Astrocyte (in vitro differentiated cells and primary cell): ENCODE results near the gene LYZL6. TPM values are rescaled to one million over a fixed set of nuclear protein-coding genes. Genes with fewer than 3 reads are reported as not detected.

Source experiments
- DNase-seq: peaks from one replicate; pipeline ENCODE4 v3.0.0-alpha.2; 2010; ENCODE audit warnings: low read depth
- FAIRE-seq: peaks from 2 replicates; lab custom pipeline; 2011; peaks lifted over from hg19 to GRCh38; lab: Jason Lieb, UNC
- H2AFZ ChIP-seq: 2 replicates; pipeline ENCODE4 v1.6.0; 2012; ENCODE audit warnings: low read depth, low read length, inconsistent platforms
- H3K27ac ChIP-seq: 2 replicates; pipeline ENCODE4 v1.5.1; 2011; ENCODE audit warnings: low read depth, low read length, inconsistent platforms
- H3K27me3 ChIP-seq: 2 replicates; pipeline ENCODE4 v1.6.0; 2011; ENCODE audit warnings: low read length, inconsistent platforms; ENCODE audit not compliant: insufficient read depth
- H3K36me3 ChIP-seq: 2 replicates; pipeline ENCODE4 v1.5.1; 2011; ENCODE audit warnings: low read length, inconsistent platforms; ENCODE audit not compliant: insufficient read depth
- H3K4me1 ChIP-seq: 2 replicates; pipeline ENCODE4 v1.5.1; 2011; ENCODE audit warnings: low read length, inconsistent platforms; ENCODE audit not compliant: insufficient read depth
- H3K4me2 ChIP-seq: 2 replicates; pipeline ENCODE4 v1.6.0; 2012; ENCODE audit warnings: low read length, inconsistent platforms
- H3K4me3 ChIP-seq: 2 replicates; pipeline ENCODE4 v1.5.1; 2011; ENCODE audit warnings: low read depth, mild to moderate bottlenecking, low read length, inconsistent platforms; ENCODE audit not compliant: insufficient read depth
- H3K79me2 ChIP-seq: 2 replicates; pipeline ENCODE4 v1.6.0; 2012; ENCODE audit warnings: mild to moderate bottlenecking, low read length, inconsistent platforms; ENCODE audit not compliant: insufficient read depth
- H3K9ac ChIP-seq: 2 replicates; pipeline ENCODE4 v1.6.0; 2012; ENCODE audit warnings: mild to moderate bottlenecking, low read length, inconsistent platforms
- H3K9me3 ChIP-seq: 2 replicates; pipeline ENCODE4 v1.5.1; 2012; ENCODE audit warnings: low read depth, mild to moderate bottlenecking, low read length, inconsistent platforms; ENCODE audit not compliant: insufficient read depth
- H4K20me1 ChIP-seq: 2 replicates; pipeline ENCODE4 v1.6.0; 2012; ENCODE audit warnings: low read length, inconsistent platforms; ENCODE audit not compliant: insufficient read depth
- H3K27ac Mint-ChIP-seq: one replicate; pipeline ENCODE4 v1.8.0; 2021; ENCODE audit warnings: mild to moderate bottlenecking, mixed read lengths; ENCODE audit not compliant: unreplicated experiment
- H3K27me3 Mint-ChIP-seq: one replicate; pipeline ENCODE4 v1.8.0; 2021; ENCODE audit warnings: low read depth, mixed read lengths; ENCODE audit not compliant: unreplicated experiment
- H3K36me3 Mint-ChIP-seq: one replicate; pipeline ENCODE4 v1.8.0; 2021; ENCODE audit warnings: low read depth, mixed read lengths; ENCODE audit not compliant: unreplicated experiment
- H3K4me1 Mint-ChIP-seq: one replicate; pipeline ENCODE4 v1.8.0; 2021; ENCODE audit warnings: low read depth, mixed read lengths; ENCODE audit not compliant: unreplicated experiment
- H3K4me3 Mint-ChIP-seq: one replicate; pipeline ENCODE4 v1.8.0; 2021; ENCODE audit warnings: mild to moderate bottlenecking, moderate library complexity, mixed read lengths; ENCODE audit not compliant: unreplicated experiment
- H3K9me3 Mint-ChIP-seq: one replicate; pipeline ENCODE4 v1.8.0; 2021; ENCODE audit warnings: mild to moderate bottlenecking, mixed read lengths; ENCODE audit not compliant: unreplicated experiment
- CTCF ChIP-seq: IDR thresholded peaks from 2 replicates; pipeline ENCODE4 v1.5.1; 2011; ENCODE audit warnings: low read depth, mild to moderate bottlenecking, inconsistent platforms, low read length, moderate library complexity; ENCODE audit not compliant: insufficient read depth
- EZH2 ChIP-seq: IDR thresholded peaks from 2 replicates; pipeline ENCODE4 v1.6.1; 2012; ENCODE audit warnings: mild to moderate bottlenecking, low read length, inconsistent platforms; ENCODE audit not compliant: insufficient read depth
- total RNA-seq: library from RNA; stranded (reverse); gene quantifications from 2 replicates; pipeline ENCODE4 v1.2.1, GENCODE V29; 2021

Gene LYZL6
- total RNA-seq, 1 donor from 2014 or later, result not detected

- Histone ChIP-seq H3K9me3 (no peaks in the 10 kb centered on the region), H4K20me1 (no peaks in the 10 kb centered on the region), H3K36me3 (no peaks in the 10 kb centered on the region), H3K4me2 (no peak overlapping the region), H3K27me3 (no peaks in the 10 kb centered on the region), H3K9ac (no peak overlapping the region), H3K4me3 (no peak overlapping the region), H3K79me2 (no peaks in the 10 kb centered on the region), H2AFZ (no peak overlapping the region), H3K4me1 (peaks cover 5% of the 10 kb centered on the region), H3K27ac (no peak overlapping the region)
- Mint-ChIP-seq H3K4me1 (peaks cover 15% of the 10 kb centered on the region), H3K36me3 (no peaks in the 10 kb centered on the region), H3K27ac (peak overlapping the region; percentile 43), H3K4me3 (no peak overlapping the region), H3K9me3 (peaks cover 2% of the 10 kb centered on the region), H3K27me3 (no peaks in the 10 kb centered on the region)
- DNase-seq (no peak), FAIRE-seq (no peak)
- TF ChIP-seq CTCF (no peak), EZH2 (no peak)
Observed at GRCh38 chr17:35889241-35889640, 54.3 kb downstream of the LYZL6 start.

Other genes starting within 250 kb of the LYZL6 start
- gene RASL10B, start 212.1 kb downstream of the LYZL6 start, total RNA-seq, result 19.1 and 21.7 TPM in 2 replicates
- gene GAS2L2, start 190.5 kb downstream of the LYZL6 start, total RNA-seq, result 0.07 TPM in 1 of 2 replicates, not detected in the other
- gene C17orf50, start 182.8 kb downstream of the LYZL6 start, total RNA-seq, result not detected in 2 replicates
- gene MMP28, start 148.1 kb downstream of the LYZL6 start, total RNA-seq, result 1.2 and 2.6 TPM in 2 replicates
- 153 and 156 TPM in 2 replicates for gene TAF15, start 134.2 kb downstream of the LYZL6 start, total RNA-seq
- gene HEATR9, start 74.8 kb downstream of the LYZL6 start, total RNA-seq, result not detected in 2 replicates
- 71.3 and 95.8 TPM in 2 replicates for gene CCL5, start 63.4 kb downstream of the LYZL6 start, total RNA-seq
- gene RDM1, start 12.9 kb downstream of the LYZL6 start, total RNA-seq, result not detected in 2 replicates
- not detected in 2 replicates for gene CCL16, start 37.8 kb upstream of the LYZL6 start, total RNA-seq
- not detected in 2 replicates for gene CCL14, start 43.0 kb upstream of the LYZL6 start, total RNA-seq
- gene CCL15, start 57.8 kb upstream of the LYZL6 start, total RNA-seq, result not detected in 2 replicates
- gene CCL23, start 74.3 kb upstream of the LYZL6 start, total RNA-seq, result not detected in 2 replicates
- not detected in 2 replicates for gene CCL18, start 120.6 kb upstream of the LYZL6 start, total RNA-seq
- gene CCL3, start 146.4 kb upstream of the LYZL6 start, total RNA-seq, result 3.4 and 3.6 TPM in 2 replicates
- gene CCL4, start 160.1 kb upstream of the LYZL6 start, total RNA-seq, result 21.8 and 23.4 TPM in 2 replicates
- 6.3 and 9.8 TPM in 2 replicates for gene TBC1D3B, start 232.9 kb upstream of the LYZL6 start, total RNA-seq